Type B pancreatic cell (in vitro differentiated cells): ENCODE measurements around the gene VPS36. TPM values are rescaled to one million over a fixed set of nuclear protein-coding genes. Genes with fewer than 3 reads are reported as not detected.

Source experiments
- DNase-seq: peaks from one replicate; pipeline ENCODE4 v3.0.0; 2021; ENCODE audit warnings: mixed read lengths; ENCODE audit not compliant: unreplicated experiment; ENCODE audit errors: extremely low spot score
- H3K27ac Mint-ChIP-seq: 2 replicates; pipeline ENCODE4 v1.8.0; 2021; ENCODE audit warnings: mild to moderate bottlenecking, mixed read lengths
- H3K27me3 Mint-ChIP-seq: 2 replicates; pipeline ENCODE4 v1.8.0; 2021; ENCODE audit warnings: mixed read lengths
- H3K36me3 Mint-ChIP-seq: 2 replicates; pipeline ENCODE4 v1.8.0; 2021; ENCODE audit warnings: mixed read lengths
- H3K4me1 Mint-ChIP-seq: one replicate; pipeline ENCODE4 v1.8.0; 2021; ENCODE audit warnings: mixed read lengths; ENCODE audit not compliant: unreplicated experiment
- H3K4me3 Mint-ChIP-seq: 2 replicates; pipeline ENCODE4 v1.8.0; 2021; ENCODE audit warnings: mild to moderate bottlenecking, mixed read lengths
- H3K9me3 Mint-ChIP-seq: 2 replicates; pipeline ENCODE4 v1.8.0; 2021; ENCODE audit warnings: mixed read lengths
- total RNA-seq: library from RNA; stranded (reverse); gene quantifications from 2 replicates; pipeline ENCODE4 v1.2.1, GENCODE V29; 2021; ENCODE audit warnings: low replicate concordance
- TF ChIP-seq, protein P1 (sequence below): fragments of 200-600 bp; sonication (generic); conservative IDR thresholded peaks from 2 replicates; pipeline ENCODE4 v1.5.0; 2021; ENCODE audit warnings: antibody characterized with exemption, mild to moderate bottlenecking

The VPS36 gene
- total RNA-seq, 1 donor from 2014 or later: 41.6 TPM

DNA sequence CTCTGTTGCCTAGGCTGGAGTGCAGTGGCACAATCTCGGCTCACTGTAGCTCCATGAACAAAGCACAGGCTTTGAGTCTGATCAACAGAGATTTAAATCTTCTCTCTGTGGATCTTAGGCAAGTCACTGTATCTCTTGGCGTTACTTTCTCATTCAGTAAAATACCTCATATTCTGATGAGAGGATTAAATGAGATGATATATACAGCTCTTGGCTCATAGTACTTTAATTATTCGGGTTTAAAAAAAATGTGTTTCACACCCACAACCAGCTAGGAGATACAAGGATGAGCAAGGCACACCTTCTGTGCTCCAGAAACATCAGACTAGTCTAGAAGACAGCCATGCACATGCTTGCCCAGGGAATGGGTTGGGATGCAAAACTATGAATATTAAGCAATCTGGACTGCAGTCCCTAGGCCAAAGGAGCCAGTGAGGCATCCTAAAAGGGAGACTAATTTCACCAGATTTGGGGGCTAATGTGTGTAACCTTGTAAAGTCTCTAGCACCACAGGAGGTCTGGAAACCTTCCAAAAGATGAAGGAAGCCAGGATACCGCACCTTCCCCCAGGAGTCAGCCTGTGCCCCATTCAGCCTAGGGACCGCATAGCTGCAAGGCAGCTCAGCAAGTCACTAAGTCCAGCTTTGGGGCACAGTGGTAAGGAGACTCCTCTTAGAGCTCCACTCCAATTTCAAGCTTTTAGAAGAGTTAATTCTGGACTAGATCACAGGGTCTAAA, 2.5 kb downstream of the VPS36 start:
- H3K27me3 Mint-ChIP-seq: no peaks in the 10 kb centered on the region
- no peaks in the 10 kb centered on the region for H3K36me3 Mint-ChIP-seq
- H3K4me1 Mint-ChIP-seq: peaks cover 4% of the 10 kb centered on the region
- DNase-seq: no peak
- H3K4me3 Mint-ChIP-seq: peak overlapping the region; percentile 91
- H3K9me3 Mint-ChIP-seq: no peaks in the 10 kb centered on the region
- H3K27ac Mint-ChIP-seq: peak overlapping the region; percentile 81
- TF ChIP-seq, protein P1, sequence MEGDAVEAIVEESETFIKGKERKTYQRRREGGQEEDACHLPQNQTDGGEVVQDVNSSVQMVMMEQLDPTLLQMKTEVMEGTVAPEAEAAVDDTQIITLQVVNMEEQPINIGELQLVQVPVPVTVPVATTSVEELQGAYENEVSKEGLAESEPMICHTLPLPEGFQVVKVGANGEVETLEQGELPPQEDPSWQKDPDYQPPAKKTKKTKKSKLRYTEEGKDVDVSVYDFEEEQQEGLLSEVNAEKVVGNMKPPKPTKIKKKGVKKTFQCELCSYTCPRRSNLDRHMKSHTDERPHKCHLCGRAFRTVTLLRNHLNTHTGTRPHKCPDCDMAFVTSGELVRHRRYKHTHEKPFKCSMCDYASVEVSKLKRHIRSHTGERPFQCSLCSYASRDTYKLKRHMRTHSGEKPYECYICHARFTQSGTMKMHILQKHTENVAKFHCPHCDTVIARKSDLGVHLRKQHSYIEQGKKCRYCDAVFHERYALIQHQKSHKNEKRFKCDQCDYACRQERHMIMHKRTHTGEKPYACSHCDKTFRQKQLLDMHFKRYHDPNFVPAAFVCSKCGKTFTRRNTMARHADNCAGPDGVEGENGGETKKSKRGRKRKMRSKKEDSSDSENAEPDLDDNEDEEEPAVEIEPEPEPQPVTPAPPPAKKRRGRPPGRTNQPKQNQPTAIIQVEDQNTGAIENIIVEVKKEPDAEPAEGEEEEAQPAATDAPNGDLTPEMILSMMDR: no peak

DNA sequence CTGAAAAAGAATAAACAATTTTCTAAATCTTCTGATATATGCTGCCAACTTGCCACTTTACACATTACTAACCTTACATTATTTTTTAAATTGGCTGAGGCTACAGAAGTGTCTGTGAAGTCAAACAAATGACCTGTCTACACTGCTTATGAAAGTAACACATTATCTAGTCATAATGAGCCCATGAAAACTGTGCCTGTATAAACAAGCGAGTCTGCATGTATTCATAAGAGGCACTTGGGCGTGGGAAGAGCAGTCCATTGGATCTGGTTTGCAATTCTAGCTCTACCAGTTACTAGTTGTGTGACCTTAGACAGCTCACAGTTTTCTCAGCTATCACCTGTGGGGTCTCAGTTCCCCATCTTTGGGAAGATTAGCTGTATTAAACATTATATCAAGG, 3.1 kb downstream of the VPS36 start:
- no peak for DNase-seq
- Mint-ChIP-seq H3K36me3 (no peaks in the 10 kb centered on the region), H3K4me1 (peaks cover 4% of the 10 kb centered on the region), H3K27ac (peak overlapping the region; percentile 81), H3K4me3 (peak overlapping the region; percentile 20), H3K9me3 (no peaks in the 10 kb centered on the region), H3K27me3 (no peaks in the 10 kb centered on the region)
- TF ChIP-seq, protein P1: no peak

DNA sequence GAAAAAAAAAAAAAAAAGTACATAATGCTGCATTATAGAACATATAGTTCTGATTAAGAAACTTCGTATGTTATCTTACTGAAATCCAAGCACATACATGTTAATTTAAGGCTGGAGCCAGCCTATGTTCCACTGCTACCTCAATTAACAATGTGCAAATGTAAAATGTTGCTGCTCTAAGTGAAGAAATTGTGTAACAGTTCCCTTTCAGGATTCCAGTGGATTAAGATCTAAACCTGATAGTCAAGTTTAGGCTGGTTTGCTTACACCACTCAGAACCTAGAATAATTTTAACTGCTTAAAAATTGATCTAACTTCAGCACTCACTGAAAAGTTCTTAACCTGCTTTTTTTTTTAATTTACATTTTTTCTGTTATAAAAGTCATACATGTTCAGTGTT, 4.2 kb downstream of the VPS36 start:
- Mint-ChIP-seq H3K27ac (peak overlapping the region; percentile 36), H3K27me3 (no peaks in the 10 kb centered on the region), H3K4me1 (peaks cover 4% of the 10 kb centered on the region), H3K4me3 (no peak overlapping the region), H3K36me3 (no peaks in the 10 kb centered on the region), H3K9me3 (no peaks in the 10 kb centered on the region)
- TF ChIP-seq, protein P1: no peak
- no peak for DNase-seq

DNA sequence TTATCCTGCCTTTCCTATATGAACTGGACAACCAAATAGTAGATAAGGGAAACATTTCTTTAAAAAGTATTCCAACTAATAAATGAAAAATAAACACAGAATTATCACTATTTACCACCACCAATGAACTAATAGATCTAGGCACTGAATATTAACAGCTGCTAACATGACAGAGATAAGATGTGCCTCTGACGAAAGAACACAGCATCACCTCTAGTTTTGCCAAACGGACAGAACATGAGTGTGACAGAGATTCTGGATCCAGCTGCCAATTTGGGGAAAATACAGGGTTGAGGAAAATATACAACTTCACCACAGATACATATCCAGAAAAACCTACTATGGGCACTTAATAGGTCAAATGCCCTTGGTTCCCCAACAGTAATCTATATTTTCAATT, 18.0 kb downstream of the VPS36 start:
- no peak overlapping the region for H3K4me3 Mint-ChIP-seq
- peaks cover 47% of the 10 kb centered on the region for H3K36me3 Mint-ChIP-seq
- no peak for DNase-seq
- TF ChIP-seq, protein P1: no peak
- H3K27ac Mint-ChIP-seq: no peak overlapping the region
- no peaks in the 10 kb centered on the region for H3K9me3 Mint-ChIP-seq
- H3K27me3 Mint-ChIP-seq: no peaks in the 10 kb centered on the region
- H3K4me1 Mint-ChIP-seq: no peaks in the 10 kb centered on the region

DNA sequence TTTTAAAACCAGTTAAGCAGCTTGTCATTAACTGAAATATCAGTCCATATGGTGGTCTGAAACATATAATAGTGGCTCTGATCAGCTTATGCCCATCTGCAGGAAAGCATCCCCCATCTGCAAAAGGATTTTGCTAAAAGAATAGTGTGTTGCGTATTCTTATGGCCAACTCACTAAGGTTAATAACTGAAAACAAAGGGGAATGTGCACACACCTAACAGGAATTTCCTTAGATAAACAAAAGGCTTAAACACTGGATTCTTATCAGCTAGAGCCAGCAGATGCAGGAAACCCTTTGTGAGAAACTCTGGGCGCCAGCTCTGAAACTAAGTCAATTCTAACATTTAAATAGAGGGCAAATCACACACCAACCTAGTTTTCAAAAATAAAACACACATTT, 22.1 kb downstream of the VPS36 start:
- DNase-seq: no peak
- TF ChIP-seq, protein P1: no peak

More for the DNA sequence above, 22.1 kb downstream of the VPS36 start:
- peaks cover 41% of the 10 kb centered on the region for H3K36me3 Mint-ChIP-seq
- no peak overlapping the region for H3K4me3 Mint-ChIP-seq
- no peaks in the 10 kb centered on the region for H3K9me3 Mint-ChIP-seq
- no peaks in the 10 kb centered on the region for H3K27me3 Mint-ChIP-seq
- H3K4me1 Mint-ChIP-seq: no peaks in the 10 kb centered on the region
- H3K27ac Mint-ChIP-seq: no peak overlapping the region
